Measurements from ENCODE around the gene TULP4.
"Not testable (repeated sequence)": the region's sequence is repeated elsewhere in the genome, so short reads cannot be mapped to it uniquely, and the experiment has no call there.

The TULP4 gene

DNA sequence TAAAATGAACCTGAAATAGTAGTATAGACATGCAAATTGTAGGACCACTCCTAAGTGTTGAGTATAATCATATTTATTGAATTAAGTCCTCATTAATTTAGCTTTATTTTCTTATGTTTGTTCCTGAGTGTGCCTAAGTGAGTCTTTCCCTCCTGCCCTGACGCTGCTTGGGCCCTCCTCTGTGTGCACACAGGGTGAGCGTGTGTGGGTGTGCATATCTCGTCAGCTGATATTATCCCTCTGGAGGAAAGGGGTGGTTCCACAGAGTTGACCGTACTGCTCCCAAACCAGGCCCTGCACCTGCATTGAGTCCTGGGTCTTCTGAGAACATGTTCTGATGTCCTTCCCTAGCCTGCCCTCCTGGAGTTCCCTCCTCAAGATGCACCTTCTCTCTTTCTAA, 28.0 kb downstream of the TULP4 start:
- no peak overlapping the region for H3K4me3 ChIP-seq (ENCODE audit: low read depth, low read length)
- TF ChIP-seq, protein P1, sequence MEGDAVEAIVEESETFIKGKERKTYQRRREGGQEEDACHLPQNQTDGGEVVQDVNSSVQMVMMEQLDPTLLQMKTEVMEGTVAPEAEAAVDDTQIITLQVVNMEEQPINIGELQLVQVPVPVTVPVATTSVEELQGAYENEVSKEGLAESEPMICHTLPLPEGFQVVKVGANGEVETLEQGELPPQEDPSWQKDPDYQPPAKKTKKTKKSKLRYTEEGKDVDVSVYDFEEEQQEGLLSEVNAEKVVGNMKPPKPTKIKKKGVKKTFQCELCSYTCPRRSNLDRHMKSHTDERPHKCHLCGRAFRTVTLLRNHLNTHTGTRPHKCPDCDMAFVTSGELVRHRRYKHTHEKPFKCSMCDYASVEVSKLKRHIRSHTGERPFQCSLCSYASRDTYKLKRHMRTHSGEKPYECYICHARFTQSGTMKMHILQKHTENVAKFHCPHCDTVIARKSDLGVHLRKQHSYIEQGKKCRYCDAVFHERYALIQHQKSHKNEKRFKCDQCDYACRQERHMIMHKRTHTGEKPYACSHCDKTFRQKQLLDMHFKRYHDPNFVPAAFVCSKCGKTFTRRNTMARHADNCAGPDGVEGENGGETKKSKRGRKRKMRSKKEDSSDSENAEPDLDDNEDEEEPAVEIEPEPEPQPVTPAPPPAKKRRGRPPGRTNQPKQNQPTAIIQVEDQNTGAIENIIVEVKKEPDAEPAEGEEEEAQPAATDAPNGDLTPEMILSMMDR (IDR thresholded peaks at IDR 0.05; ENCODE audit: control insufficient read depth, extremely low read depth, insufficient read depth) = no peak
- DNase-seq (ENCODE audit: low read depth) = no peak

DNA sequence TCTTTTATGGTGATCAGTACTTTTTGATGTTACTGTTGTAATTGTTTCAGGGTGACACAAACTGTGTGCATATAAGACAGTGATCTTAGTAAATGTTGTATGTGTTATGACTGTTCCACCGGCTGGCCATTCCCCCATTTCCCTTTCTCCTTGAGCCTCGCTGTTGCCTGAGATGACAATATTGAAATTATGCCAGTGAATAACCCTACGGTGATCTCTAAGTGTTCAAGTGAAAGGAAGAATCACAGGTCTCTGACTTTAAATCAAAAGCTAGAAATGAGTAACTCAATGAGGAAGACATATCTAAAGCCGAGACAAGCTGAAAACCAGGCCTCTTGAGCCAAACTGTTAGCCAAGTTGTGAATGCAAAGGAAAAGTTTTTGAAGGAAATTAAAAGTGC, 32.3 kb downstream of the TULP4 start:
- no peak for DNase-seq (ENCODE audit: low read depth)
- H3K4me3 ChIP-seq (ENCODE audit: low read depth, low read length) = no peak overlapping the region
- TF ChIP-seq, protein P1 (IDR thresholded peaks at IDR 0.05; ENCODE audit: control insufficient read depth, extremely low read depth, insufficient read depth) = no peak

DNA sequence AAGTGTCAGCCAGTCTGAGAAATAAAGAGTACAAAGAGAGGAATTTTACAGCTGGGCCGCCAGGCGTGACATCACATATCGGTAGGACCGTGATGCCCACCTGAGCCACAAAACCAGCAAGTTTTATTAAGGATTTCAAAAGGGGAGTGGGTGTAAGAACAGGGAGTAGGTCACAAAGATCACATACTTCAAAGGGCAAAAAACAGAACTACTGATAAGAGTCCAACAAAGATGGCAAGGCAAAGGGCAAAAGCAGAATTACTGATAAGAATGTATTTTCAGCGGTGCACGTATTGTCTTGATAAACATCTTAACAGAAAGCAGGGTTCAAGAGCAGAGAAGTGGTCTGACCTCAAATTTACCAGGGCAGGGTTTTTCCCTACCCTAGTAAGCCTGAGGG, 33.2 kb downstream of the TULP4 start:
- DNase-seq (ENCODE audit: low read depth); H3K4me3 ChIP-seq (ENCODE audit: low read depth, low read length): not testable (repeated sequence)

DNA sequence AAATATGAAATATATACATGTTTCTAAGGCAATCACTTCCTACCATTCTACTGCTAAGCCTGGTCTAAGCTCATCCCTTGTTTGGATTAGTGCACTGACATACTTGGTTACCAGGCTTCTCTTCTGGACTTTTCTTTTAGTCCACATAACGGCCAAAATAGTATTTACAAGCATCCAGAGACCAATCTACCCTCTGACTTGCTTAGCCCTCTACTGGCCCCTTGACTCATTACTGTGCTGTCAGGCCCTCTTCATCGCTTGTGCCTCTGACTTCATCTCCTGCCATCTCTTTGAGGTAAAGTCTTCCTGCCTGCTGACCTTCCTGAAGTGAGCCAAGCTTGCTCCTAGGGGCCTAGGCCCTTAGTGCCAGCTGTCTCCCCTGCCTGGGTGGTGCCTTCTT, 35.1 kb downstream of the TULP4 start:
- no peak overlapping the region for H3K4me3 ChIP-seq (ENCODE audit: low read depth, low read length)
- DNase-seq (ENCODE audit: low read depth) = no peak
- TF ChIP-seq, protein P1 (IDR thresholded peaks at IDR 0.05; ENCODE audit: control insufficient read depth, extremely low read depth, insufficient read depth) = no peak

DNA sequence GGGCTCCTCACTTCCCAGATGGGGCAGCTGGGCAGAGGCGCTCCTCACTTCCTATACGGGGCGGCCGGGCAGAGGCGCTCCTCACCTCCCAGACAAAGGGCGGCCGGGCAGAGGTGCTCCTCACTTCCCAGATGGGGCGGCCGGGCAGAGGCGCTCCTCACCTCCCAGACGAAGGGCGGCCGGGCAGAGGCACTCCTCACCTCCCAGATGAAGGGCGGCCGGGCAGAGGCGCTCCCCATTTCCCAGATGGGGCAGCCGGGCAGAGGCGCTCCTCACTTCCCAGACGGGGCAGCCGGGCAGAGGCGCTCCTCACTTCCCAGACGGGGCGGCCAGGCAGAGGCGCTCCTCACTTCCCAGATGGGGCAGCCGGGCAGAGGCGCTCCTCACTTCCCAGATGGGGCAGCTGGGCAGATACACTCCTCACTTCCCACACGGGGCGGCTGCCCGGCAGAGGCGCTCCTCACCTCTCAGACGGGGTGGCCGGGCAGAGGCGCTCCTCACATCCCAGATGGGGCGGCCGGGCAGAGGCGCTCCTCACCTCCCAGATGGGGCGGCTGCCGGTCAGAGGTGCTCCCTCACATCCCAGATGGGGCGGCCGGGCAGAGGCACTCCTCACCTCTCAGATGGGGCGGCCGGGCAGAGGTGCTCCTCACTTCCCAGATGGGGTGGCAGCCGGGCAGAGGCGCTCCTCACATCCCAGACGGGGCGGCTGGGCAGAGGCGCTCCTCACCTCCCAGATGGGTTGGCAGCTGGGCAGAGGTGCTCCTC, 36.7 kb downstream of the TULP4 start:
- H3K4me3 ChIP-seq (ENCODE audit: low read depth, low read length); DNase-seq (ENCODE audit: low read depth): not testable (repeated sequence)

DNA sequence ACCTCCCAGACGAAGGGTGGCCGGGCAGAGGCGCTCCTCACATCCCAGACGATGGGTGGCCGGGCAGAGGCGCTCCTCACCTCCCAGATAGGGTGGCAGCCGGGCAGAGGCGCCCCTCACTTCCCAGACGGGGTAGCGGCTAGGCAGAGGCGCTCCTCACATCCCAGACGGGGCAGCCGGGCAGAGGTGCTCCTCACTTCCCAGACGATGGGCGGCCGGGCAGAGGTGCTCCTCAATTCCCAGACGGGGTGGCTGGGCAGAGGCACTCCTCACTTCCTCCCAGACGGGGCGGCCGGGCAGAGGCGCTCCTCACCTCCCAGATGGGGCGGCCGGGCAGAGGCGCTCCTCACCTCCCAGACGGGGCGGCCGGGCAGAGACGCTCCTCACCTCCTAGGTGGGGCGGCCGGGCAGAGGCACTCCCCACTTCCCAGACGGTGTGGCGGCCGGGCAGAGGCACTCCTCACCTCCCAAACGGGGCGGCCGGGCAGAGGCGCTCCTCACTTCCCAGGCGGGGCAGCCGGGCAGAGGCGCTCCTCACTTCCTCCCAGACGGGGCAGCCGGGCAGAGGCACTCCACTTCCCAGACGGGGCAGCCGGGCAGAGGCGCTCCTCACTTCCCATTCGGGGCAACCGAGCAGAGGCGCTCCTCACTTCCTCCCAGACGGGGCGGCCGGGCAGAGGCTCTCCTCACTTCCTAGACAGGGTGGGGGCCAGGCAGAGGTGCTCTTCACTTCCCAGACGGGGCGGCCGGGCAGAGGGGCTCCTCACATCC, 37.4 kb downstream of the TULP4 start:
- not testable (repeated sequence) for H3K4me3 ChIP-seq (ENCODE audit: low read depth, low read length); DNase-seq (ENCODE audit: low read depth)

DNA sequence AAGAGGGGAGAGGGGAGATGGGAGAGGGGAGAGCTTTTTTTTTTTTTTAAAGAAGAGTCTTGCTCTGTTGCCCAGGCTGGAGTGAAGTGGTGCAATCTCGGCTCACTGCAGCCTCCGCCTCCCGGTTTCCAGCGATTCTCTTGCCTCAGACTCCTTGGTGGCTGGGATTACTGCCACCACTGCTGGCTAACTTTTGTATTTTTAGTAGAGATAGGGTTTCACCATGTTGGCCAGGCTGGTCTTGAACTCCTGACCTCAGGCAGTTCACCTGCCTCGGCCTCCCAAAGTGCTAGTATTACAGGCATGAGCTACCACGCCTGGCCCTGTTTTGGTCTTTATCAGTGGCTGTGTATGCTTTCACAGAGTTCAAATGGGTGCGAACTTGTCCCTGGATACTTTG, 38.5 kb downstream of the TULP4 start:
- H3K4me3 ChIP-seq (ENCODE audit: low read depth, low read length); DNase-seq (ENCODE audit: low read depth): not testable (repeated sequence)

DNA sequence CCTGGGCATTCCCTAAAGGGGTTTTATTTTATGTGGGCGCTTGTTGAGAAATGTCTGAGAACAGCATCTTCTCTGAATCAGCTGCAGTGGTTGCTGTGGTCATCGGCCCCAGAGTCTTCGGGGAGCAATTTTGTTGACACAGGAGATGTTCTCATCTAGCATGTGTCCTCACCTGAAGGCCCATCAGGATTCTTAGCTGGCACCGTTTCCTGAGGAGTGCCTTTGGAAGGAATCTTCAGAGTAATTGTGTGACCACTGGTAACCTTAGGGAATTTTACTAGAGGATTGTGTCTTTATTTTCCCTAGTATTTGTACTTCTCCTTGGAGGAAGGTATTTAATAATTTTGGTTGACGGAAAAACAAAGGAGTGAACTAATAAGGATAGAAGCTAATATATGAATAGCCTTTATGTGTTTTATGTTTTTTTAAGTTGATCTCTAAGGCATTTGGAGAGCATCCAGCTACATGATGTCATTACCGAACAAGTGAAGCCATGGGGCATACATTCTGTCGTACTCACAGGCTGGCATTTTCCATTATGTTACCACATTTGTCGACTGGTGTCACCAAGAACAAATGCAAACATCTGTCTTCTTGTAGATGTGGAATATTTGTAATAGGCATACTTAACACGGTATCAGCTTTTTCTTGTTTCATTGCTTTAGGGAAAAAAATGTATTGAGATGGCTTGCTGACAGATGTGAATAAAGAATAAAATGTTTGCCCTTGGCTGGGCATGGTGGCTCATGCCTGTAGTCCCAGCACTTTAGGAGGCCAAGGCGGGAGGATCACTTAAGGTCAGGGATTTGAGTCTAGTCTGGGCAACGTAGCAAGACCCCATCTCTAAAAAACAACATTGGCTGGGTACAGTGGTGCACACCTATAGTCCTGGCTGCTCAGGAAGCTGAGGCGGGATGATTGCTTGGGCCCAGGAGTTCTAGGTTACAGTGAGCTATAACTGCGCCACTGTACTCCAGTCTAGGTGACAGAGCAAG, 41.9 kb downstream of the TULP4 start:
- H3K4me3 ChIP-seq (ENCODE audit: low read depth, low read length) = no peak overlapping the region
- DNase-seq (ENCODE audit: low read depth) = no peak
- TF ChIP-seq, protein P1 (IDR thresholded peaks at IDR 0.05; ENCODE audit: control insufficient read depth, extremely low read depth, insufficient read depth) = no peak
